ENCODE results near the gene TBC1D22A.

- no peak for TF ChIP-seq CTCF (IDR thresholded peaks at IDR 0.05; ENCODE audit: insufficient read depth, low read depth, low read length)
- TF ChIP-seq EZH2 (IDR thresholded peaks at IDR 0.05; ENCODE audit: insufficient read depth, low read length): no peak
These were observed 394.1 kb downstream of the TBC1D22A start for GRCh38 chr22:47156352-47157092.

All from astrocyte (in vitro differentiated cells and primary cell).